ENCODE measurements around the gene IQCH. TPM values are rescaled to one million over a fixed set of nuclear protein-coding genes. Genes with fewer than 3 reads are reported as not detected.

The IQCH gene
- total and polyA plus RNA-seq, 2 of the 4 experiments (the other 2 are of a cell fraction) = 0.60 to 2.5 TPM

DNA sequence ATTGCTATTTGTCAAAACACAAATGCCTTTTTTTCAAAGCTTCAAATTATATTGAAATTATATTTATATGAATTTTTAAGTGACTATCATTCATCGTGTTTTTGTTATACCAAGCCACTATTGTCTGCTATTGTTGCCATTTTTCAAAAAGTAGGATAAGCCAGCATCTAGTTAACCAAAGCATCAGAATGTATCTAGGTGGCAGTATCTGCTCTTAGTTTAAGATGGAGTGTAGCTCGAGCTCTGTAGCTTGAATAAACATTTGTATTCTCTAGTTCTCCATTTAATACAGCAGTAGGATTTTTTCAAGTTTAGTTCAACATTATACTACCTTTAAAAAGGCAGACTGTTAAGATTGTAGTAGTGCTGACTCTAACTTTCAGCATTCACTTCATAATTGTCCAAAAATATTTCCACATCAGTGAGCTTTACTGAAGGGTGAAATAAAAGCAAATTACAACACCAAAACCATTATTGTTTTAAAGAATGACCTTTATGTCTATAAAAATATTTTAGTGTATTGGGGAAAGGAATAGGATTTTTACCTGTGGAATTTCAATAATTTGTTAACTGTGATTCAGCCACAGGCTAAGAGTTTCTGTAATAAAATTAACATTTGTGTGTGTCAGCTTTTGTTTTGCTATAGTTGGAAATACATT lies 246.7 kb downstream of the IQCH start:
- Histone ChIP-seq H4K5ac (ENCODE audit: low read depth, low read length) (no peak overlapping the region), H3K36me3 (ENCODE audit: control insufficient read depth, insufficient read depth, low read length) (no peaks in the 10 kb centered on the region), H3K9ac (ENCODE audit: low read depth, low read length) (no peak overlapping the region), H3K79me1 (ENCODE audit: low read depth in 1 of 2, low read length in 2 of 2) (no peaks in the 10 kb centered on the region), H2BK5ac (ENCODE audit: low read depth, low read length, poor library complexity, severe bottlenecking) (no peak overlapping the region), H3K23ac (ENCODE audit: low read depth, low read length) (no peak overlapping the region), H3K9me1 (ENCODE audit: insufficient read depth, low read length) (no peaks in the 10 kb centered on the region), H3K4ac (ENCODE audit: low read depth, low read length) (no peak overlapping the region), H3K4me1 (ENCODE audit: control insufficient read depth, insufficient read depth, low read length) (no peaks in the 10 kb centered on the region), H2AFZ (replicated peaks; ENCODE audit: low read length, poor library complexity) (no peak overlapping the region), H2AK5ac (ENCODE audit: low read depth, low read length) (no peak overlapping the region), H3K4me3 (ENCODE audit: insufficient read depth, low read depth, low read length) (no peak overlapping the region), H2BK15ac (ENCODE audit: low read depth, low read length) (no peak overlapping the region), H4K91ac (ENCODE audit: insufficient read depth, low read depth, low read length) (no peak overlapping the region), H3K4me2 (ENCODE audit: low read depth, low read length) (no peak overlapping the region), H3K27me3 (ENCODE audit: control insufficient read depth, insufficient read depth, low read length) (no peaks in the 10 kb centered on the region), H4K20me1 (ENCODE audit: insufficient read depth, low read length) (no peaks in the 10 kb centered on the region), H3K27ac (ENCODE audit: insufficient read depth, low read length) (no peak overlapping the region), H2BK20ac (ENCODE audit: low read depth, low read length) (no peak overlapping the region), H4K8ac (ENCODE audit: low read depth in 2 of 2, low read length in 2 of 2) (no peak overlapping the region), H2BK120ac (ENCODE audit: low read depth, low read length) (no peak overlapping the region), H3K14ac (replicated peaks; ENCODE audit: low read depth, low read length) (no peak overlapping the region), H3K18ac (ENCODE audit: low read depth, low read length) (no peak overlapping the region), H2AK9ac (replicated peaks; ENCODE audit: low read depth, low read length, poor library complexity) (no peak overlapping the region), H3K56ac (ENCODE audit: extremely low read depth, insufficient read depth, low read length) (no peak overlapping the region), H3K9me3 (ENCODE audit: control insufficient read depth, insufficient read depth, low read length) (no peaks in the 10 kb centered on the region)
- POLR2A ChIA-PET (ENCODE audit: unreplicated experiment) = no interaction called here
- CTCF ChIA-PET = interaction anchor here (0.6 to 1.2 kb wide), 7 partner anchors 20 to 334 kb away, joined by 3 to 4 read pairs (median 3); partner anchors contain the start of gene SKOR1
- DNase-seq = peak; percentile 54
- BruUV-seq (replicated peaks) = no TSS peak
- intact Hi-C loops (cut with micrococcal nuclease) = loop anchor here (2.0 kb wide), 1 partner anchor 335 kb away; no protein-coding TSS in a partner anchor
- dilution Hi-C loops (cut with HindIII; ENCODE audit: low sequenced_read_pairs, unreplicated experiment) = no loop called here
- in situ Hi-C loops (cut with MboI; ENCODE audit: low sequenced_read_pairs) = no loop called here
- whole genome bisulfite sequencing, 2 experiments (ENCODE audit: extremely low coverage in 2 of 2, insufficient read length in 1 of 2) = no CpG with 5 or more reads among the region's 2 CpGs
- ATAC-seq (ENCODE audit: low read depth) = peak; percentile 85
- no peak for TF ChIP-seq MAZ (IDR thresholded peaks at IDR 0.05; ENCODE audit: borderline replicate concordance, low read depth, low read length)
- TF ChIP-seq RAD21 (IDR thresholded peaks at IDR 0.05; ENCODE audit: low read length) = peak; percentile 62
- TF ChIP-seq POLR2A (IDR thresholded peaks at IDR 0.05; ENCODE audit: low read depth, low read length) = no peak
- TF ChIP-seq RCOR1 (IDR thresholded peaks at IDR 0.05; ENCODE audit: insufficient replicate concordance, low read length) = no peak
- TF ChIP-seq, protein P1, sequence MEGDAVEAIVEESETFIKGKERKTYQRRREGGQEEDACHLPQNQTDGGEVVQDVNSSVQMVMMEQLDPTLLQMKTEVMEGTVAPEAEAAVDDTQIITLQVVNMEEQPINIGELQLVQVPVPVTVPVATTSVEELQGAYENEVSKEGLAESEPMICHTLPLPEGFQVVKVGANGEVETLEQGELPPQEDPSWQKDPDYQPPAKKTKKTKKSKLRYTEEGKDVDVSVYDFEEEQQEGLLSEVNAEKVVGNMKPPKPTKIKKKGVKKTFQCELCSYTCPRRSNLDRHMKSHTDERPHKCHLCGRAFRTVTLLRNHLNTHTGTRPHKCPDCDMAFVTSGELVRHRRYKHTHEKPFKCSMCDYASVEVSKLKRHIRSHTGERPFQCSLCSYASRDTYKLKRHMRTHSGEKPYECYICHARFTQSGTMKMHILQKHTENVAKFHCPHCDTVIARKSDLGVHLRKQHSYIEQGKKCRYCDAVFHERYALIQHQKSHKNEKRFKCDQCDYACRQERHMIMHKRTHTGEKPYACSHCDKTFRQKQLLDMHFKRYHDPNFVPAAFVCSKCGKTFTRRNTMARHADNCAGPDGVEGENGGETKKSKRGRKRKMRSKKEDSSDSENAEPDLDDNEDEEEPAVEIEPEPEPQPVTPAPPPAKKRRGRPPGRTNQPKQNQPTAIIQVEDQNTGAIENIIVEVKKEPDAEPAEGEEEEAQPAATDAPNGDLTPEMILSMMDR (conservative IDR thresholded peaks at IDR 0.05; ENCODE audit: low read depth, low read length) = peak; percentile 58
- peak; percentile 40; the same call in 1 of the 2 replicates for TF ChIP-seq SMC3 (IDR thresholded peaks at IDR 0.05; ENCODE audit: low read depth, low read length)
- no peak for TF ChIP-seq RFX5 (IDR thresholded peaks at IDR 0.05; ENCODE audit: low read depth, low read length)
